GM23338 (cell line): ENCODE data around the gene MTCL1. TPM values are rescaled to one million over a fixed set of nuclear protein-coding genes. Genes with fewer than 3 reads are reported as not detected.

Source experiments
- ATAC-seq: fragments of 200-7000 bp; cut with Tn5 transposase; 3 replicates; pipeline ENCODE4 v1.9.1; 2020
- DNase-seq: peaks from one replicate; pipeline ENCODE4 v3.0.0-alpha.2; 2015; ENCODE audit warnings: low spot score
- H2AFZ ChIP-seq: fragments of 200-600 bp; sonication (generic); 2 replicates; pipeline ENCODE4 v1.8.0; 2016; ENCODE audit warnings: antibody characterized with exemption, mild to moderate bottlenecking, moderate library complexity
- H3F3A ChIP-seq: fragments of 200-600 bp; sonication (generic); replicated peaks from 2 replicates; pipeline ENCODE4 v1.8.0; 2017; ENCODE audit warnings: antibody characterized with exemption, mixed run types, low read depth
- H3K27ac ChIP-seq: fragments of 200-600 bp; sonication (generic); 2 replicates; pipeline ENCODE4 v1.6.1; 2016; ENCODE audit warnings: low read depth
- H3K27me3 ChIP-seq: fragments of 200-600 bp; sonication (generic); 2 replicates; pipeline ENCODE4 v1.8.0; 2016; ENCODE audit warnings: mild to moderate bottlenecking, mixed run types, moderate library complexity; ENCODE audit not compliant: insufficient read depth
- H3K36me3 ChIP-seq: fragments of 200-600 bp; sonication (generic); 2 replicates; pipeline ENCODE4 v1.8.0; 2016; ENCODE audit warnings: mild to moderate bottlenecking; ENCODE audit not compliant: insufficient read depth
- H3K4me1 ChIP-seq: fragments of 200-600 bp; sonication (generic); 2 replicates; pipeline ENCODE4 v1.8.0; 2016; ENCODE audit warnings: mild to moderate bottlenecking, moderate library complexity; ENCODE audit not compliant: insufficient read depth
- H3K4me2 ChIP-seq: fragments of 200-600 bp; sonication (generic); 2 replicates; pipeline ENCODE4 v1.7.1; 2017; ENCODE audit warnings: mixed run types
- H3K4me3 ChIP-seq: fragments of 200-600 bp; sonication (generic); 2 replicates; pipeline ENCODE4 v1.6.1; 2016; ENCODE audit warnings: mixed run types
- H3K79me2 ChIP-seq: fragments of 200-600 bp; sonication (generic); replicated peaks from 2 replicates; pipeline ENCODE4 v1.8.0; 2017; ENCODE audit warnings: mild to moderate bottlenecking; ENCODE audit not compliant: insufficient read depth
- H3K9me2 ChIP-seq: fragments of 200-600 bp; sonication (generic); 2 replicates; pipeline ENCODE4 v1.8.0; 2017; ENCODE audit not compliant: insufficient read depth
- H4K20me1 ChIP-seq: fragments of 200-600 bp; sonication (generic); replicated peaks from 2 replicates; pipeline ENCODE4 v1.8.0; 2017; ENCODE audit warnings: mild to moderate bottlenecking; ENCODE audit not compliant: insufficient read depth
- H3K27ac Mint-ChIP-seq: 2 replicates; pipeline ENCODE4 v1.8.0; 2020; ENCODE audit warnings: inconsistent platforms, mild to moderate bottlenecking, moderate library complexity, mixed read lengths
- H3K27me3 Mint-ChIP-seq: 3 replicates; pipeline ENCODE4 v1.8.0; 2022; ENCODE audit warnings: low read depth, mild to moderate bottlenecking, moderate library complexity, mixed read lengths, inconsistent platforms; ENCODE audit not compliant: insufficient read depth, poor library complexity
- H3K36me3 Mint-ChIP-seq: 3 replicates; pipeline ENCODE4 v1.8.0; 2021; ENCODE audit warnings: low read depth, mild to moderate bottlenecking, inconsistent platforms, moderate library complexity, mixed read lengths
- H3K4me1 Mint-ChIP-seq: 3 replicates; pipeline ENCODE4 v1.8.0; 2020; ENCODE audit warnings: mild to moderate bottlenecking, inconsistent platforms, mixed read lengths
- H3K4me3 Mint-ChIP-seq: 3 replicates; pipeline ENCODE4 v1.8.0; 2021; ENCODE audit warnings: moderate library complexity, mild to moderate bottlenecking, inconsistent platforms, mixed read lengths
- H3K9me3 Mint-ChIP-seq: 3 replicates; pipeline ENCODE4 v1.8.0; 2020; ENCODE audit warnings: moderate library complexity, mild to moderate bottlenecking, inconsistent platforms, mixed read lengths
- CREB1 ChIP-seq: fragments of 250-450 bp; sonication (Bioruptor Pico); IDR thresholded peaks from 2 replicates; pipeline ENCODE4 v1.5.0; 2020; ENCODE audit warnings: low read depth, mild to moderate bottlenecking, moderate library complexity
- EZH2 ChIP-seq: fragments of 200-600 bp; sonication (generic); IDR thresholded peaks from one replicate; pipeline ENCODE4 v1.8.0; 2017; ENCODE audit warnings: antibody characterized with exemption, mild to moderate bottlenecking, low read depth; ENCODE audit not compliant: unreplicated experiment
- EZH2phosphoT487 ChIP-seq: fragments of 200-600 bp; sonication (generic); IDR thresholded peaks from one replicate; pipeline ENCODE4 v1.8.1; 2018; ENCODE audit warnings: antibody characterized with exemption; ENCODE audit not compliant: unreplicated experiment
- JUNB ChIP-seq: IDR thresholded peaks from one replicate; pipeline ENCODE4 v1.6.1; 2016; ENCODE audit warnings: antibody characterized with exemption; ENCODE audit not compliant: unreplicated experiment
- NANOG ChIP-seq: IDR thresholded peaks from 2 replicates; pipeline ENCODE4 v1.6.1; 2016; ENCODE audit warnings: antibody characterized with exemption, borderline replicate concordance
- POLR2AphosphoS5 ChIP-seq: IDR thresholded peaks from 2 replicates; pipeline ENCODE4 v1.6.1; 2016; ENCODE audit warnings: antibody characterized with exemption, low read depth
- ZNF114 ChIP-seq: fragments of 250-450 bp; sonication (Bioruptor Pico); IDR thresholded peaks from 2 replicates; pipeline ENCODE4 v1.5.0; 2020; ENCODE audit warnings: mild to moderate bottlenecking, moderate library complexity
- polyA plus RNA-seq: library from polyadenylated mRNA; unstranded; fragments of >200 nt; fragmentation: Nextera tagmentation; extraction: Ambion mirVana; gene quantifications from 2 replicates; pipeline ENCODE4 v1.2.1, GENCODE V29; 2016
- total RNA-seq: library from RNA; depleted of rRNA; stranded (reverse); fragments of >200 nt; shearing (Covaris generic); gene quantifications from 2 replicates; pipeline ENCODE4 v1.2.3, GENCODE V29; 2014
- TF ChIP-seq, protein P1 (sequence below): IDR thresholded peaks from 2 replicates; pipeline ENCODE4 v1.6.1; 2016; ENCODE audit warnings: antibody characterized with exemption
- TF ChIP-seq, protein P2 (sequence below): fragments of 250-450 bp; sonication (Bioruptor Pico); IDR thresholded peaks from 2 replicates; pipeline ENCODE4 v1.5.0; 2020; ENCODE audit warnings: mild to moderate bottlenecking, moderate library complexity
- TF ChIP-seq, protein P3 (sequence below): IDR thresholded peaks from one replicate; pipeline ENCODE4 v1.6.1; 2018; ENCODE audit warnings: antibody characterized with exemption; ENCODE audit not compliant: unreplicated experiment
- TF ChIP-seq, protein P4 (sequence below), 2 experiments: fragments of 200-600 bp in 1 of 2; sonication (generic) in 1 of 2; conservative IDR thresholded peaks; 2 replicates each; pipeline versions ENCODE4 v1.5.1 to v1.6.1; 2016 to 2017; ENCODE audit warnings: antibody characterized with exemption in 2 of 2, low read depth in 2 of 2, mild to moderate bottlenecking in 2 of 2, moderate library complexity in 1 of 2

MTCL1 gene
- total and polyA plus RNA-seq, 2 experiments from 2014 or later: 14.4 to 45.0 TPM

DNA sequence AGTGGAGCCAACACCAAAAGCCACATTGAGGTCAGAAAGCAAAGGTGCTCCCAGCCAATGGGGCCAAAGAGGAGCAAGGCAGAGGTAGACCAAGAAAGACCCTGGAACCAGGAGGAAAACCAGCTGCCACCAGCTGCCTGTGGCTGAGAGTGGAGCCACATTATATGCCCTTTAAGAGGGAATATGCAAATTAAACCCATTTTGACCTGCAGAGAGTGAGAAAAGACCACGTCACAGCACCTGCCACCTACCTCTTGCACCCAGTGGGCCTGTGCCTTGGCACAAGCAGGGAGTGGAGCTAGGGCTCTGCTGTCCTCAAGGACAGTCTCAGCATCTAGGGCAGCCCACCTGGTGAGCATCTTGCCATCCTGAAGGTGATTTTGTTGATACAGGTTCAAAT lies 161.3 kb downstream of the MTCL1 start:
- Histone ChIP-seq H3K4me3 (no peak overlapping the region), H3K27ac (no peak overlapping the region), H3F3A (no peaks in the 10 kb centered on the region), H3K27me3 (no peaks in the 10 kb centered on the region), H3K9me2 (peaks cover 24% of the 10 kb centered on the region; the same call in 1 of the 2 replicates), H3K79me2 (no peaks in the 10 kb centered on the region), H3K36me3 (no peaks in the 10 kb centered on the region), H2AFZ (no peak overlapping the region), H3K4me1 (no peaks in the 10 kb centered on the region), H3K4me2 (no peak overlapping the region), H4K20me1 (no peaks in the 10 kb centered on the region)
- Mint-ChIP-seq H3K9me3 (no peaks in the 10 kb centered on the region), H3K27ac (no peak overlapping the region), H3K36me3 (no peaks in the 10 kb centered on the region), H3K27me3 (peaks cover 7% of the 10 kb centered on the region), H3K4me3 (no peak overlapping the region), H3K4me1 (no peaks in the 10 kb centered on the region)
- DNase-seq: no peak
- ATAC-seq: no peak
- no peak for TF ChIP-seq EZH2
- TF ChIP-seq ZNF114 (CRISPR knock-in tag): no peak
- no peak for TF ChIP-seq EZH2phosphoT487
- no peak for TF ChIP-seq NANOG
- TF ChIP-seq, protein P1, sequence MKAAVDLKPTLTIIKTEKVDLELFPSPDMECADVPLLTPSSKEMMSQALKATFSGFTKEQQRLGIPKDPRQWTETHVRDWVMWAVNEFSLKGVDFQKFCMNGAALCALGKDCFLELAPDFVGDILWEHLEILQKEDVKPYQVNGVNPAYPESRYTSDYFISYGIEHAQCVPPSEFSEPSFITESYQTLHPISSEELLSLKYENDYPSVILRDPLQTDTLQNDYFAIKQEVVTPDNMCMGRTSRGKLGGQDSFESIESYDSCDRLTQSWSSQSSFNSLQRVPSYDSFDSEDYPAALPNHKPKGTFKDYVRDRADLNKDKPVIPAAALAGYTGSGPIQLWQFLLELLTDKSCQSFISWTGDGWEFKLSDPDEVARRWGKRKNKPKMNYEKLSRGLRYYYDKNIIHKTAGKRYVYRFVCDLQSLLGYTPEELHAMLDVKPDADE: no peak
- TF ChIP-seq, protein P2, sequence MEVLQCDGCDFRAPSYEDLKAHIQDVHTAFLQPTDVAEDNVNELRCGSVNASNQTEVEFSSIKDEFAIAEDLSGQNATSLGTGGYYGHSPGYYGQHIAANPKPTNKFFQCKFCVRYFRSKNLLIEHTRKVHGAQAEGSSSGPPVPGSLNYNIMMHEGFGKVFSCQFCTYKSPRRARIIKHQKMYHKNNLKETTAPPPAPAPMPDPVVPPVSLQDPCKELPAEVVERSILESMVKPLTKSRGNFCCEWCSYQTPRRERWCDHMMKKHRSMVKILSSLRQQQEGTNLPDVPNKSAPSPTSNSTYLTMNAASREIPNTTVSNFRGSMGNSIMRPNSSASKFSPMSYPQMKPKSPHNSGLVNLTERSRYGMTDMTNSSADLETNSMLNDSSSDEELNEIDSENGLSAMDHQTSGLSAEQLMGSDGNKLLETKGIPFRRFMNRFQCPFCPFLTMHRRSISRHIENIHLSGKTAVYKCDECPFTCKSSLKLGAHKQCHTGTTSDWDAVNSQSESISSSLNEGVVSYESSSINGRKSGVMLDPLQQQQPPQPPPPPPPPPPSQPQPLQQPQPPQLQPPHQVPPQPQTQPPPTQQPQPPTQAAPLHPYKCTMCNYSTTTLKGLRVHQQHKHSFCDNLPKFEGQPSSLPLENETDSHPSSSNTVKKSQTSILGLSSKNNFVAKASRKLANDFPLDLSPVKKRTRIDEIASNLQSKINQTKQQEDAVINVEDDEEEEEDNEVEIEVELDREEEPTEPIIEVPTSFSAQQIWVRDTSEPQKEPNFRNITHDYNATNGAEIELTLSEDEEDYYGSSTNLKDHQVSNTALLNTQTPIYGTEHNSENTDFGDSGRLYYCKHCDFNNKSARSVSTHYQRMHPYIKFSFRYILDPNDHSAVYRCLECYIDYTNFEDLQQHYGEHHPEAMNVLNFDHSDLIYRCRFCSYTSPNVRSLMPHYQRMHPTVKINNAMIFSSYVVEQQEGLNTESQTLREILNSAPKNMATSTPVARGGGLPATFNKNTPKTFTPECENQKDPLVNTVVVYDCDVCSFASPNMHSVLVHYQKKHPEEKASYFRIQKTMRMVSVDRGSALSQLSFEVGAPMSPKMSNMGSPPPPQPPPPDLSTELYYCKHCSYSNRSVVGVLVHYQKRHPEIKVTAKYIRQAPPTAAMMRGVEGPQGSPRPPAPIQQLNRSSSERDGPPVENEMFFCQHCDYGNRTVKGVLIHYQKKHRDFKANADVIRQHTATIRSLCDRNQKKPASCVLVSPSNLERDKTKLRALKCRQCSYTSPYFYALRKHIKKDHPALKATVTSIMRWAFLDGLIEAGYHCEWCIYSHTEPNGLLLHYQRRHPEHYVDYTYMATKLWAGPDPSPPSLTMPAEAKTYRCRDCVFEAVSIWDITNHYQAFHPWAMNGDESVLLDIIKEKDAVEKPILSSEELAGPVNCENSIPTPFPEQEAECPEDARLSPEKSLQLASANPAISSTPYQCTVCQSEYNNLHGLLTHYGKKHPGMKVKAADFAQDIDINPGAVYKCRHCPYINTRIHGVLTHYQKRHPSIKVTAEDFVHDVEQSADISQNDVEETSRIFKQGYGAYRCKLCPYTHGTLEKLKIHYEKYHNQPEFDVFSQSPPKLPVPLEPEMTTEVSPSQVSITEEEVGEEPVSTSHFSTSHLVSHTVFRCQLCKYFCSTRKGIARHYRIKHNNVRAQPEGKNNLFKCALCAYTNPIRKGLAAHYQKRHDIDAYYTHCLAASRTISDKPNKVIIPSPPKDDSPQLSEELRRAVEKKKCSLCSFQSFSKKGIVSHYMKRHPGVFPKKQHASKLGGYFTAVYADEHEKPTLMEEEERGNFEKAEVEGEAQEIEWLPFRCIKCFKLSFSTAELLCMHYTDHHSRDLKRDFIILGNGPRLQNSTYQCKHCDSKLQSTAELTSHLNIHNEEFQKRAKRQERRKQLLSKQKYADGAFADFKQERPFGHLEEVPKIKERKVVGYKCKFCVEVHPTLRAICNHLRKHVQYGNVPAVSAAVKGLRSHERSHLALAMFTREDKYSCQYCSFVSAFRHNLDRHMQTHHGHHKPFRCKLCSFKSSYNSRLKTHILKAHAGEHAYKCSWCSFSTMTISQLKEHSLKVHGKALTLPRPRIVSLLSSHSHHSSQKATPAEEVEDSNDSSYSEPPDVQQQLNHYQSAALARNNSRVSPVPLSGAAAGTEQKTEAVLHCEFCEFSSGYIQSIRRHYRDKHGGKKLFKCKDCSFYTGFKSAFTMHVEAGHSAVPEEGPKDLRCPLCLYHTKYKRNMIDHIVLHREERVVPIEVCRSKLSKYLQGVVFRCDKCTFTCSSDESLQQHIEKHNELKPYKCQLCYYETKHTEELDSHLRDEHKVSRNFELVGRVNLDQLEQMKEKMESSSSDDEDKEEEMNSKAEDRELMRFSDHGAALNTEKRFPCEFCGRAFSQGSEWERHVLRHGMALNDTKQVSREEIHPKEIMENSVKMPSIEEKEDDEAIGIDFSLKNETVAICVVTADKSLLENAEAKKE (CRISPR knock-in tag): no peak
- TF ChIP-seq, protein P3, sequence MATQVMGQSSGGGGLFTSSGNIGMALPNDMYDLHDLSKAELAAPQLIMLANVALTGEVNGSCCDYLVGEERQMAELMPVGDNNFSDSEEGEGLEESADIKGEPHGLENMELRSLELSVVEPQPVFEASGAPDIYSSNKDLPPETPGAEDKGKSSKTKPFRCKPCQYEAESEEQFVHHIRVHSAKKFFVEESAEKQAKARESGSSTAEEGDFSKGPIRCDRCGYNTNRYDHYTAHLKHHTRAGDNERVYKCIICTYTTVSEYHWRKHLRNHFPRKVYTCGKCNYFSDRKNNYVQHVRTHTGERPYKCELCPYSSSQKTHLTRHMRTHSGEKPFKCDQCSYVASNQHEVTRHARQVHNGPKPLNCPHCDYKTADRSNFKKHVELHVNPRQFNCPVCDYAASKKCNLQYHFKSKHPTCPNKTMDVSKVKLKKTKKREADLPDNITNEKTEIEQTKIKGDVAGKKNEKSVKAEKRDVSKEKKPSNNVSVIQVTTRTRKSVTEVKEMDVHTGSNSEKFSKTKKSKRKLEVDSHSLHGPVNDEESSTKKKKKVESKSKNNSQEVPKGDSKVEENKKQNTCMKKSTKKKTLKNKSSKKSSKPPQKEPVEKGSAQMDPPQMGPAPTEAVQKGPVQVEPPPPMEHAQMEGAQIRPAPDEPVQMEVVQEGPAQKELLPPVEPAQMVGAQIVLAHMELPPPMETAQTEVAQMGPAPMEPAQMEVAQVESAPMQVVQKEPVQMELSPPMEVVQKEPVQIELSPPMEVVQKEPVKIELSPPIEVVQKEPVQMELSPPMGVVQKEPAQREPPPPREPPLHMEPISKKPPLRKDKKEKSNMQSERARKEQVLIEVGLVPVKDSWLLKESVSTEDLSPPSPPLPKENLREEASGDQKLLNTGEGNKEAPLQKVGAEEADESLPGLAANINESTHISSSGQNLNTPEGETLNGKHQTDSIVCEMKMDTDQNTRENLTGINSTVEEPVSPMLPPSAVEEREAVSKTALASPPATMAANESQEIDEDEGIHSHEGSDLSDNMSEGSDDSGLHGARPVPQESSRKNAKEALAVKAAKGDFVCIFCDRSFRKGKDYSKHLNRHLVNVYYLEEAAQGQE: no peak
- no peak for TF ChIP-seq POLR2AphosphoS5
- TF ChIP-seq, protein P4, sequence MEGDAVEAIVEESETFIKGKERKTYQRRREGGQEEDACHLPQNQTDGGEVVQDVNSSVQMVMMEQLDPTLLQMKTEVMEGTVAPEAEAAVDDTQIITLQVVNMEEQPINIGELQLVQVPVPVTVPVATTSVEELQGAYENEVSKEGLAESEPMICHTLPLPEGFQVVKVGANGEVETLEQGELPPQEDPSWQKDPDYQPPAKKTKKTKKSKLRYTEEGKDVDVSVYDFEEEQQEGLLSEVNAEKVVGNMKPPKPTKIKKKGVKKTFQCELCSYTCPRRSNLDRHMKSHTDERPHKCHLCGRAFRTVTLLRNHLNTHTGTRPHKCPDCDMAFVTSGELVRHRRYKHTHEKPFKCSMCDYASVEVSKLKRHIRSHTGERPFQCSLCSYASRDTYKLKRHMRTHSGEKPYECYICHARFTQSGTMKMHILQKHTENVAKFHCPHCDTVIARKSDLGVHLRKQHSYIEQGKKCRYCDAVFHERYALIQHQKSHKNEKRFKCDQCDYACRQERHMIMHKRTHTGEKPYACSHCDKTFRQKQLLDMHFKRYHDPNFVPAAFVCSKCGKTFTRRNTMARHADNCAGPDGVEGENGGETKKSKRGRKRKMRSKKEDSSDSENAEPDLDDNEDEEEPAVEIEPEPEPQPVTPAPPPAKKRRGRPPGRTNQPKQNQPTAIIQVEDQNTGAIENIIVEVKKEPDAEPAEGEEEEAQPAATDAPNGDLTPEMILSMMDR (conservative IDR thresholded peaks at IDR 0.05; ENCODE audit: low read depth in 2 of 2): no peak
- TF ChIP-seq CREB1 (CRISPR knock-in tag): no peak
- no peak for TF ChIP-seq JUNB
